H1 (cell line): ENCODE data around the gene IL18R1. TPM values are rescaled to one million over a fixed set of nuclear protein-coding genes. Genes with fewer than 3 reads are reported as not detected.

Source experiments
- CTCF ChIA-PET: fragments of 300-600 bp; sonication (Branson Sonifier 250); formaldehyde crosslinking; loops from one replicate; lab custom pipeline; 2021; ENCODE audit not compliant: partially characterized antibody; lab: Charles Lee
- POLR2A ChIA-PET: fragments of 300-600 bp; sonication (Branson Sonifier 250); formaldehyde crosslinking; loops from one replicate; lab custom pipeline; 2021; ENCODE audit warnings: inconsistent platforms; ENCODE audit not compliant: partially characterized antibody; lab: Charles Lee
- DNase-seq, 2 experiments: peaks; one replicate each; pipeline versions ENCODE4 v3.0.0 to v3.0.0-alpha.2; 2010 to 2022; ENCODE audit warnings: low spot score in 2 of 2, low read depth in 1 of 2, mixed read lengths in 1 of 2
- FAIRE-seq: peaks from 2 replicates; lab custom pipeline; 2011; peaks lifted over from hg19 to GRCh38; lab: Jason Lieb, UNC
- H2AFZ ChIP-seq: 2 replicates; pipeline ENCODE4 v1.8.1; 2012; ENCODE audit warnings: low read length, inconsistent platforms
- H2AK5ac ChIP-seq: 2 replicates; pipeline ENCODE4 v1.6.1; 2013; ENCODE audit warnings: low read depth, low read length
- H2BK120ac ChIP-seq: replicated peaks from 2 replicates; pipeline ENCODE3; 2013; ENCODE audit warnings: low read depth, low read length, inconsistent platforms
- H2BK12ac ChIP-seq: 2 replicates; pipeline ENCODE4 v1.6.1; 2013; ENCODE audit warnings: low read depth, low read length
- H2BK15ac ChIP-seq: 2 replicates; pipeline ENCODE4 v1.6.1; 2013; ENCODE audit warnings: low read length
- H2BK20ac ChIP-seq: 2 replicates; pipeline ENCODE4 v1.6.1; 2013; ENCODE audit warnings: low read length
- H2BK5ac ChIP-seq: 2 replicates; pipeline ENCODE4 v1.6.1; 2013; ENCODE audit warnings: low read depth, low read length
- H3K14ac ChIP-seq: 2 replicates; pipeline ENCODE4 v1.6.1; 2013; ENCODE audit warnings: inconsistent platforms; ENCODE audit not compliant: insufficient read length
- H3K18ac ChIP-seq: 2 replicates; pipeline ENCODE4 v1.6.1; 2013; ENCODE audit warnings: low read length; ENCODE audit errors: extremely low read depth
- H3K23ac ChIP-seq: 2 replicates; pipeline ENCODE4 v1.6.1; 2013; ENCODE audit warnings: inconsistent platforms; ENCODE audit not compliant: insufficient read length
- H3K23me2 ChIP-seq: 2 replicates; pipeline ENCODE4 v1.6.1; 2013; ENCODE audit warnings: low read depth, low read length
- H3K27ac ChIP-seq: 2 replicates; pipeline ENCODE4 v1.6.1; 2011; ENCODE audit warnings: low read depth, low read length, inconsistent platforms
- H3K27me3 ChIP-seq, 4 experiments: replicated peaks in 1 of 4; 1 replicate in 1 of 4; 2 replicates in 3 of 4; pipeline versions ENCODE4 v1.6.1 to v1.8.1; 2011 to 2013; ENCODE audit warnings: low read length in 3 of 4, mild to moderate bottlenecking in 3 of 4, inconsistent platforms in 2 of 4, mixed read lengths in 2 of 4, moderate library complexity in 1 of 4; ENCODE audit not compliant: control insufficient read depth in 3 of 4, insufficient read depth in 3 of 4; ENCODE audit errors: extremely low read depth in 1 of 4
- H3K36me3 ChIP-seq, 4 experiments: 2 replicates each; pipeline versions ENCODE4 v1.6.1 to v1.8.1; 2011 to 2013; ENCODE audit warnings: mild to moderate bottlenecking in 4 of 4, low read length in 3 of 4, moderate library complexity in 2 of 4, control low read depth in 1 of 4, inconsistent platforms in 1 of 4; ENCODE audit not compliant: insufficient read depth in 4 of 4, control insufficient read depth in 2 of 4
- H3K4ac ChIP-seq: replicated peaks from 2 replicates; pipeline ENCODE3; 2013; ENCODE audit warnings: low read length, low read depth, mixed read lengths, inconsistent platforms; ENCODE audit not compliant: insufficient read length
- H3K4me1 ChIP-seq, 4 experiments: replicated peaks in 1 of 4; 1 replicate in 1 of 4; 2 replicates in 3 of 4; pipeline versions ENCODE4 v1.6.1 to v1.8.1; 2011 to 2013; ENCODE audit warnings: low read length in 3 of 4, inconsistent platforms in 2 of 4, mixed read lengths in 1 of 4; ENCODE audit not compliant: insufficient read depth in 4 of 4, control insufficient read depth in 3 of 4
- H3K4me2 ChIP-seq, 2 experiments: 2 replicates each; pipeline versions ENCODE4 v1.6.1 to v1.8.1; 2011 to 2013; ENCODE audit warnings: low read depth in 2 of 2, low read length in 2 of 2, control low read depth in 1 of 2, inconsistent platforms in 1 of 2, mild to moderate bottlenecking in 1 of 2; ENCODE audit not compliant: insufficient read depth in 1 of 2
- H3K4me3 ChIP-seq, 4 experiments: fragments of 200-600, 300-600 bp in 1 of 4; sonication (generic), shearing (Covaris generic), sonication (Bioruptor Twin) in 1 of 4; 2 replicates each; pipeline versions ENCODE4 v1.5.1 to v1.8.1; 2011 to 2016; ENCODE audit warnings: low read length in 4 of 4, low read depth in 3 of 4, control low read depth in 2 of 4, inconsistent platforms in 2 of 4, mild to moderate bottlenecking in 2 of 4, mixed read lengths in 1 of 4, moderate library complexity in 1 of 4; ENCODE audit not compliant: insufficient read depth in 2 of 4; ENCODE audit errors: extremely low read depth in 1 of 4
- H3K56ac ChIP-seq: replicated peaks from 2 replicates; pipeline ENCODE3; 2013; ENCODE audit warnings: low read depth, mild to moderate bottlenecking, mixed read lengths, low read length, inconsistent platforms; ENCODE audit not compliant: insufficient read length
- H3K79me1 ChIP-seq: 2 replicates; pipeline ENCODE4 v1.6.1; 2013; ENCODE audit warnings: low read depth, low read length, control low read depth
- H3K79me2 ChIP-seq, 2 experiments: 2 replicates each; pipeline versions ENCODE4 v1.6.1 to v1.8.1; 2012 to 2013; ENCODE audit warnings: low read length in 2 of 2, mild to moderate bottlenecking in 2 of 2, inconsistent platforms in 1 of 2; ENCODE audit not compliant: insufficient read depth in 2 of 2, control insufficient read depth in 1 of 2
- H3K9ac ChIP-seq, 4 experiments: replicated peaks in 1 of 4; 1 replicate in 1 of 4; 2 replicates in 3 of 4; pipeline versions ENCODE4 v1.6.1 to v1.8.1; 2011 to 2013; ENCODE audit warnings: low read depth in 3 of 4, low read length in 3 of 4, control low read depth in 2 of 4, mild to moderate bottlenecking in 2 of 4, moderate library complexity in 2 of 4, inconsistent platforms in 1 of 4; ENCODE audit errors: extremely low read depth in 1 of 4
- H3K9me3 ChIP-seq, 2 experiments: 2 replicates each; pipeline versions ENCODE4 v1.6.1 to v1.8.1; 2012 to 2013; ENCODE audit warnings: mild to moderate bottlenecking in 2 of 2, moderate library complexity in 2 of 2, control low read depth in 1 of 2, inconsistent platforms in 1 of 2, low read depth in 1 of 2, low read length in 1 of 2, mixed read lengths in 1 of 2; ENCODE audit not compliant: insufficient read depth in 2 of 2
- H4K20me1 ChIP-seq, 2 experiments: replicated peaks in 1 of 2; 2 replicates each; pipeline versions ENCODE3 to v1.8.1; 2011 to 2013; ENCODE audit warnings: inconsistent platforms in 2 of 2, low read length in 2 of 2, mild to moderate bottlenecking in 1 of 2; ENCODE audit not compliant: insufficient read depth in 2 of 2, control insufficient read depth in 1 of 2
- H4K5ac ChIP-seq: 2 replicates; pipeline ENCODE4 v1.6.1; 2013; ENCODE audit warnings: low read length, low read depth, mixed read lengths, inconsistent platforms; ENCODE audit not compliant: insufficient read length
- H4K8ac ChIP-seq: 2 replicates; pipeline ENCODE4 v1.8.0; 2013; ENCODE audit warnings: mild to moderate bottlenecking, moderate library complexity, low read length, inconsistent platforms; ENCODE audit not compliant: insufficient read depth; ENCODE audit errors: extremely low read depth
- H4K91ac ChIP-seq: replicated peaks from 2 replicates; pipeline ENCODE3; 2013; ENCODE audit warnings: low read length, mixed read lengths, inconsistent platforms; ENCODE audit not compliant: insufficient read length
- ASH2L ChIP-seq: fragments of 200-600, 300-600 bp; sonication (generic); IDR thresholded peaks from one replicate; pipeline ENCODE4 v1.7.1; 2017; ENCODE audit warnings: low read length
- CREB1 ChIP-seq: IDR thresholded peaks from 2 replicates; pipeline ENCODE4 v1.6.1; 2012; ENCODE audit warnings: inconsistent platforms
- GTF2F1 ChIP-seq: IDR thresholded peaks from 2 replicates; pipeline ENCODE4 v1.6.1; 2012; ENCODE audit warnings: low read depth, low read length, improper control_type of control experiment, borderline replicate concordance
- HDAC6 ChIP-seq: IDR thresholded peaks from one replicate; pipeline ENCODE4 v1.7.1; 2012; ENCODE audit warnings: low read depth, mild to moderate bottlenecking, inconsistent platforms, low read length, moderate library complexity
- MAFK ChIP-seq: IDR thresholded peaks from 2 replicates; pipeline ENCODE4 v1.6.1; 2012; ENCODE audit warnings: low read depth, mild to moderate bottlenecking, improper control_type of control experiment, low read length
- POLR2A ChIP-seq, 2 experiments: IDR thresholded peaks; 1 replicate in 1 of 2; 2 replicates in 1 of 2; pipeline ENCODE4 v1.6.1; 2011; ENCODE audit warnings: low read depth in 2 of 2, low read length in 2 of 2, mild to moderate bottlenecking in 2 of 2; ENCODE audit errors: control extremely low read depth in 1 of 2
- RAD21 ChIP-seq, 2 experiments: IDR thresholded peaks in 1 of 2; conservative IDR thresholded peaks in 1 of 2; 2 replicates each; pipeline ENCODE4 v1.6.1; 2011; ENCODE audit warnings: low read depth in 2 of 2, low read length in 2 of 2, improper control_type of control experiment in 1 of 2, inconsistent platforms in 1 of 2, mild to moderate bottlenecking in 1 of 2, moderate library complexity in 1 of 2
- RBBP5 ChIP-seq: IDR thresholded peaks from 2 replicates; pipeline ENCODE4 v1.7.1; 2012; ENCODE audit warnings: low read depth, mild to moderate bottlenecking, inconsistent platforms, low read length, moderate library complexity, borderline replicate concordance
- SUZ12 ChIP-seq: fragments of 200-600 bp; sonication (generic); IDR thresholded peaks from 2 replicates; pipeline ENCODE4 v1.6.1; 2012; ENCODE audit warnings: mild to moderate bottlenecking, inconsistent platforms, low read length, moderate library complexity, mixed read lengths
- ZNF274 ChIP-seq: IDR thresholded peaks from 2 replicates; pipeline ENCODE4 v1.7.0; 2012; ENCODE audit warnings: low read length, borderline replicate concordance; ENCODE audit errors: extremely low read depth
- WGBS, 2 experiments: shearing (Covaris generic) in 1 of 2; methylation state at CpG; one replicate each; pipeline versions ENCODE4 v1.1.6 to v1.1.7; 2013 to 2015; ENCODE audit warnings: low lambda C conversion rate in 2 of 2, mixed read lengths in 2 of 2, inconsistent platforms in 1 of 2, low coverage in 1 of 2, missing lambda C conversion rate in 1 of 2; ENCODE audit not compliant: insufficient replicate concordance in 2 of 2, insufficient coverage in 1 of 2, insufficient read length in 1 of 2; ENCODE audit errors: extremely low coverage in 1 of 2, missing lambda C conversion rate in 1 of 2; 5-methylcytosine and 5-hydroxymethylcytosine counted together
- polyA plus RNA-seq, 7 experiments: library from polyadenylated mRNA; depleted of rRNA in 3 of 7; stranded (reverse) in 5 of 7; unstranded in 2 of 7; fragments of >200 nt in 5 of 7; fragments of 200-250 nt in 2 of 7; gene quantifications; 1 replicate in 5 of 7; 2 replicates in 1 of 7; 4 replicates in 1 of 7; pipeline versions ENCODE4 v1.2.1 to v1.2.3, GENCODE V29; 2011 to 2013; ENCODE audit warnings: missing spikeins in 2 of 7, mixed read lengths in 2 of 7
- total RNA-seq: library from RNA; stranded (reverse); fragmentation: NEBNext Ultra II Directional; extraction: Animal tissue kit (Norgen Biotek cat#: 25700); gene quantifications from 2 replicates; pipeline ENCODE4 v1.2.1, GENCODE V29; 2021
- TF ChIP-seq, protein P1 (sequence below): IDR thresholded peaks from 2 replicates; pipeline ENCODE4 v1.6.1; 2012; ENCODE audit warnings: inconsistent platforms

IL18R1 gene
- total and polyA plus RNA-seq, 2 of the 8 experiments (the other 6 are each of a cell fraction or from before 2014, with no cell fraction given) = 0.54 TPM; not detected in 1

DNA sequence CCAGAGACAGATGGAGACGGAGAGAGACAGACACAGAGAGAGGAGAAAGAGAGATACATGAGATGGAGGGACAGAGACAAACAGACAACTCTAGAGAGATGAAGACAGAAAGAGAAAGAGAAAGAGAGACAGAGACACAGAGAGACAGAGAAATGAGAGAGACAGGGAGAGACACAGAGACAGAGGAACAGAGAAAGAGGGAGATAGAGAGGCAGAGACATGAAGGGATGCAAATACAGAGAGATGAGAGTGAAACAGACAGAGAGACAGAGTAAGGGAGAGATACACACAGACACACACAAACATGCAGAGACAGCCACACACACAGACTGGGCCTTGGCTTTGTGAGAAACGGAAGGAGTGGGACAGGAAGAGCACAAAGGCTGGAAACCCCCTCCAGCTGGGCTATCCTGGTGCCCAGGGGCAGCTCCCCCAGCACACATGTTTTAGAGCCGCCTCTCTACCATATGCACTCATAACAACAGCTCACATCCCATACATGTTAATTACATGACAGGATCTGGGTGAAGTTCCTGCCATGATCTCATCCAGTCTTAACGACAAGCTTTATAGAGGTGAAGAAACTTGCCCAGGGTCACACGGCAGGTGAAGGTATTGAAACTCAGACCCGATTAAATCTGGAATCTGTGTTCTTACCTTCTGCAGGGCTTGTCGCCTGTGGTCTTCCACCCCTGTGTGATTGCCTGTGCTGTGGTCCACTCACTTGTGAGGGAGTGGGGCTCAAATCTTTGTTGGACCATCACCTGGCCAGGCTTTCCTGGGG, 32.4 kb downstream of the IL18R1 start:
- Histone ChIP-seq H3K23me2 (no peaks in the 10 kb centered on the region; the same call in 1 of the 2 replicates), H4K5ac (no peak overlapping the region), H2AK5ac (no peak overlapping the region), H4K91ac (no peak overlapping the region), H3K4me3 (no peak overlapping the region), H2BK20ac (no peak overlapping the region), H3K9me3 (peaks cover 5% of the 10 kb centered on the region in 2 experiments; a peak in 1 of 4 replicates), H2BK120ac (no peak overlapping the region), H3K23ac (no peak overlapping the region), H3K36me3 (no peaks in the 10 kb centered on the region; a peak in 1 of 8 replicates), H3K79me1 (no peaks in the 10 kb centered on the region), H4K8ac (no peak overlapping the region), H3K14ac (no peak overlapping the region), H4K20me1 (no peaks in the 10 kb centered on the region), H3K56ac (no peak overlapping the region), H3K4ac (no peak overlapping the region), H2BK12ac (no peak overlapping the region), H3K9ac (no peak overlapping the region), H3K18ac (no peak overlapping the region), H2AFZ (no peak overlapping the region), H3K4me1 (no peaks in the 10 kb centered on the region), H2BK5ac (no peak overlapping the region), H3K79me2 (no peaks in the 10 kb centered on the region)
- 88% methylated on average over 7 of the region's 7 CpGs; no CpG with 5 or more reads in 1 of the 2 experiments for WGBS, 2 experiments
- no peak for FAIRE-seq
- no peak for DNase-seq
- TF ChIP-seq ASH2L (no peak), SUZ12 (no peak), RAD21 (IDR thresholded peaks at IDR 0.05 in 1 of 2, conservative IDR thresholded peaks at IDR 0.05 in 1 of 2; ENCODE audit: low read depth in 2 of 2, low read length in 2 of 2) (no peak), ZNF274 (no peak), HDAC6 (no peak), CREB1 (no peak), MAFK (no peak), RBBP5 (no peak), GTF2F1 (no peak), POLR2A (IDR thresholded peaks at IDR 0.05; ENCODE audit: control extremely low read depth in 1 of 2, low read depth in 2 of 2, low read length in 2 of 2) (no peak)
- TF ChIP-seq, protein P1, sequence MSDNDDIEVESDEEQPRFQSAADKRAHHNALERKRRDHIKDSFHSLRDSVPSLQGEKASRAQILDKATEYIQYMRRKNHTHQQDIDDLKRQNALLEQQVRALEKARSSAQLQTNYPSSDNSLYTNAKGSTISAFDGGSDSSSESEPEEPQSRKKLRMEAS = no peak
- TF ChIP-seq, all 59 proteins: peak for 0
- CTCF ChIA-PET = interaction anchor here (1.6 kb wide), 1 partner anchor 32 kb away, joined by 5 read pairs; the partner anchor contains the start of gene IL18R1
- POLR2A ChIA-PET = no interaction called here
- Histone ChIP-seq H3K4me2 (no peak overlapping the region), H3K27ac (no peak overlapping the region), H2BK15ac (no peak overlapping the region), H3K27me3 (no peaks in the 10 kb centered on the region)
